Neuronal stem cell (in vitro differentiated cells): ENCODE measurements around the gene KDM4C.

ENCODE experiments used
- DNase-seq: peaks from one replicate; pipeline ENCODE4 v3.0.0-alpha.2; 2013; ENCODE audit warnings: low spot score
- H2AFZ ChIP-seq: one replicate; pipeline ENCODE4 v1.6.1; 2013; ENCODE audit warnings: mild to moderate bottlenecking, low read length, inconsistent platforms
- H2AK5ac ChIP-seq: 2 replicates; pipeline ENCODE4 v1.6.1; 2013; ENCODE audit warnings: low read depth, mild to moderate bottlenecking, inconsistent platforms, low read length, moderate library complexity, mixed read lengths
- H2BK120ac ChIP-seq: 2 replicates; pipeline ENCODE4 v1.6.1; 2013; ENCODE audit warnings: low read depth, mild to moderate bottlenecking, inconsistent platforms, low read length, moderate library complexity, mixed read lengths
- H2BK12ac ChIP-seq: one replicate; pipeline ENCODE4 v1.6.1; 2013; ENCODE audit warnings: low read length, inconsistent platforms
- H2BK15ac ChIP-seq: 2 replicates; pipeline ENCODE4 v1.6.1; 2013; ENCODE audit warnings: mild to moderate bottlenecking, low read length, inconsistent platforms, mixed read lengths
- H2BK5ac ChIP-seq: one replicate; pipeline ENCODE4 v1.6.1; 2013; ENCODE audit warnings: inconsistent platforms, mild to moderate bottlenecking, low read length, moderate library complexity
- H3K14ac ChIP-seq: one replicate; pipeline ENCODE4 v1.6.1; 2013; ENCODE audit warnings: low read length, inconsistent platforms
- H3K18ac ChIP-seq: 2 replicates; pipeline ENCODE4 v1.6.1; 2013; ENCODE audit warnings: low read length, inconsistent platforms
- H3K23ac ChIP-seq: 2 replicates; pipeline ENCODE4 v1.6.1; 2013; ENCODE audit warnings: low read depth, mild to moderate bottlenecking, mixed read lengths, low read length, inconsistent platforms; ENCODE audit not compliant: poor library complexity
- H3K27ac ChIP-seq: replicated peaks from 3 replicates; pipeline ENCODE4 v1.5.1; 2013; ENCODE audit warnings: low read length, inconsistent platforms
- H3K27me3 ChIP-seq, 3 experiments: 2 replicates each; pipeline ENCODE4 v1.6.1; 2013; ENCODE audit warnings: low read length in 3 of 3, mild to moderate bottlenecking in 2 of 3, inconsistent platforms in 1 of 3, low read depth in 1 of 3, mixed read lengths in 1 of 3, moderate library complexity in 1 of 3; ENCODE audit not compliant: control insufficient read depth in 3 of 3, insufficient read depth in 3 of 3
- H3K36me3 ChIP-seq, 2 donors: replicated peaks in 1 of 2; 2 replicates each; pipeline ENCODE4 v1.6.1; 2013; ENCODE audit warnings: low read length in 2 of 2; ENCODE audit not compliant: control insufficient read depth in 2 of 2, insufficient read depth in 2 of 2
- H3K4ac ChIP-seq: 2 replicates; pipeline ENCODE4 v1.6.1; 2013; ENCODE audit warnings: inconsistent platforms, mild to moderate bottlenecking, low read length, moderate library complexity
- H3K4me1 ChIP-seq, 2 donors: 1 replicate in 1 of 2; 2 replicates in 1 of 2; pipeline ENCODE4 v1.6.1; 2013; ENCODE audit warnings: low read length in 2 of 2, low read depth in 1 of 2; ENCODE audit not compliant: control insufficient read depth in 2 of 2, insufficient read depth in 1 of 2
- H3K4me2 ChIP-seq: one replicate; pipeline ENCODE4 v1.6.1; 2013; ENCODE audit warnings: mild to moderate bottlenecking, low read length, inconsistent platforms; ENCODE audit not compliant: insufficient read depth, poor library complexity, severe bottlenecking
- H3K4me3 ChIP-seq, 2 donors: 2 replicates each; pipeline ENCODE4 v1.5.1; 2013; ENCODE audit warnings: low read length in 2 of 2, mild to moderate bottlenecking in 2 of 2, inconsistent platforms in 1 of 2, moderate library complexity in 1 of 2
- H3K79me1 ChIP-seq: one replicate; pipeline ENCODE4 v1.6.1; 2013; ENCODE audit warnings: low read depth, mild to moderate bottlenecking, inconsistent platforms, low read length, moderate library complexity
- H3K9ac ChIP-seq: one replicate; pipeline ENCODE4 v1.6.1; 2013; ENCODE audit warnings: mild to moderate bottlenecking, low read depth, low read length, inconsistent platforms; ENCODE audit not compliant: poor library complexity
- H3K9me3 ChIP-seq, 2 donors: replicated peaks in 1 of 2; 2 replicates each; pipeline versions ENCODE3 to v1.6.1; 2013; ENCODE audit warnings: low read length in 2 of 2, mild to moderate bottlenecking in 2 of 2, inconsistent platforms in 1 of 2, low read depth in 1 of 2, mixed read lengths in 1 of 2, moderate library complexity in 1 of 2; ENCODE audit not compliant: control insufficient read depth in 2 of 2, insufficient read depth in 1 of 2
- H4K8ac ChIP-seq: one replicate; pipeline ENCODE4 v1.6.1; 2013; ENCODE audit warnings: low read depth, mild to moderate bottlenecking, inconsistent platforms, low read length, moderate library complexity
- H4K91ac ChIP-seq: one replicate; pipeline ENCODE4 v1.6.1; 2013; ENCODE audit warnings: low read length, low read depth, mild to moderate bottlenecking, inconsistent platforms; ENCODE audit not compliant: poor library complexity
- WGBS, 2 donors: extraction: QIAGEN DNeasy Blood & Tissue Kit; methylation state at CpG; one replicate each; pipeline ENCODE4 v1.1.7; 2013; ENCODE audit warnings: missing lambda C conversion rate in 2 of 2, mixed read lengths in 1 of 2; ENCODE audit not compliant: insufficient read length in 2 of 2, insufficient replicate concordance in 1 of 2; ENCODE audit errors: extremely low coverage in 2 of 2; 5-methylcytosine and 5-hydroxymethylcytosine counted together

The KDM4C gene

GRCh38 chr9:6968271-6968670 is 210.5 kb downstream of the KDM4C start:
- no peak overlapping the region for H2BK15ac ChIP-seq
- no peak overlapping the region for H4K91ac ChIP-seq
- H2BK5ac ChIP-seq = no peak overlapping the region
- DNase-seq = no peak
- H3K9ac ChIP-seq = no peak overlapping the region
- H3K18ac ChIP-seq = no peak overlapping the region
- no peak overlapping the region for H2BK120ac ChIP-seq
- H3K79me1 ChIP-seq = no peaks in the 10 kb centered on the region
- no peak overlapping the region for H2BK12ac ChIP-seq
- no peak overlapping the region for H2AK5ac ChIP-seq
- no peak overlapping the region for H3K23ac ChIP-seq
- no peak overlapping the region for H3K4me2 ChIP-seq
- no peak overlapping the region for H3K4me3 ChIP-seq
- no peak overlapping the region for H3K4ac ChIP-seq
- no peaks in the 10 kb centered on the region for H3K4me1 ChIP-seq
- H3K27ac ChIP-seq = no peak overlapping the region
- H3K9me3 ChIP-seq = no peaks in the 10 kb centered on the region
- no CpG with 5 or more reads among the region's 3 CpGs for WGBS, 2 donors
- no peaks in the 10 kb centered on the region for H3K36me3 ChIP-seq
- H4K8ac ChIP-seq = no peak overlapping the region
- no peak overlapping the region for H3K14ac ChIP-seq
- H2AFZ ChIP-seq = no peak overlapping the region
- no peaks in the 10 kb centered on the region for H3K27me3 ChIP-seq

GRCh38 chr9:6969805-6970204 is 212.0 kb downstream of the KDM4C start:
- H3K36me3 ChIP-seq = no peaks in the 10 kb centered on the region
- no peak overlapping the region for H3K27ac ChIP-seq
- no peak overlapping the region for H3K4ac ChIP-seq
- no peak overlapping the region for H3K23ac ChIP-seq
- H3K9me3 ChIP-seq = no peaks in the 10 kb centered on the region
- H2BK5ac ChIP-seq = no peak overlapping the region
- no peak overlapping the region for H2BK12ac ChIP-seq
- no peak overlapping the region for H2AFZ ChIP-seq
- H2BK120ac ChIP-seq = no peak overlapping the region
- H3K18ac ChIP-seq = no peak overlapping the region
- H3K4me3 ChIP-seq = no peak overlapping the region
- no CpG with 5 or more reads among the region's 3 CpGs for WGBS, 2 donors
- H3K9ac ChIP-seq = no peak overlapping the region
- no peak overlapping the region for H3K4me2 ChIP-seq
- H3K27me3 ChIP-seq = no peaks in the 10 kb centered on the region
- H3K14ac ChIP-seq = no peak overlapping the region
- H2BK15ac ChIP-seq = no peak overlapping the region
- no peak overlapping the region for H2AK5ac ChIP-seq
- no peaks in the 10 kb centered on the region for H3K79me1 ChIP-seq
- H3K4me1 ChIP-seq = no peaks in the 10 kb centered on the region
- no peak for DNase-seq
- H4K91ac ChIP-seq = no peak overlapping the region
- no peak overlapping the region for H4K8ac ChIP-seq

DNA sequence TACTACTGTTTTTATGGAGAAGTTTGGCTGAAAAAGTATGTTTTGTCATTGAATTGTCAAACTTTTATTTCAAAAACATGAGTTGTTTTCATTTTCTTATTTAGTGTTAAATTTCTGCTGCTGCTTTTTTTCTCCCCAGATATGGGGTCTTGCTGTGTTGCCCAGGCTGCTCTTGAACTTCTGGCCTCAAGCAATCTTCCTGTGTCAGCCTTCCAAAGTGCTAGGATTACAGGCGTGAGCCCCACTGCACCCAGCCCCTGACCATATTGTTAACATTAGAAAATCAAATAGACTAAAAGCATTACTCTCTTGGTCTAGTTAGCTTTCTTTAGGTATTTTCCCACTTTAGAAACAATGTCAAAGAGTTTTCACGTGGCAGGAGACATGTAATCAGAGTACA is 215.3 kb downstream of the KDM4C start:
- H3K9me3 ChIP-seq = no peaks in the 10 kb centered on the region
- H3K14ac ChIP-seq = no peak overlapping the region
- no peaks in the 10 kb centered on the region for H3K27me3 ChIP-seq
- no peak overlapping the region for H2AK5ac ChIP-seq
- no peak overlapping the region for H4K8ac ChIP-seq
- no CpG with 5 or more reads among the region's 2 CpGs for WGBS, 2 donors
- H2BK15ac ChIP-seq = no peak overlapping the region
- H3K79me1 ChIP-seq = no peaks in the 10 kb centered on the region
- no peak overlapping the region for H3K23ac ChIP-seq
- no peak overlapping the region for H2BK12ac ChIP-seq
- H3K4ac ChIP-seq = no peak overlapping the region
- no peak overlapping the region for H3K4me2 ChIP-seq
- no peaks in the 10 kb centered on the region for H3K36me3 ChIP-seq
- no peak overlapping the region for H3K27ac ChIP-seq
- H3K4me3 ChIP-seq = no peak overlapping the region
- H2BK5ac ChIP-seq = no peak overlapping the region
- H3K9ac ChIP-seq = no peak overlapping the region
- no peaks in the 10 kb centered on the region for H3K4me1 ChIP-seq
- no peak overlapping the region for H4K91ac ChIP-seq
- no peak overlapping the region for H2AFZ ChIP-seq
- DNase-seq = no peak
- no peak overlapping the region for H2BK120ac ChIP-seq
- no peak overlapping the region for H3K18ac ChIP-seq

GRCh38 chr9:6973762-6974161 is 216.0 kb downstream of the KDM4C start:
- Histone ChIP-seq H3K79me1 (no peaks in the 10 kb centered on the region), H3K4ac (no peak overlapping the region), H3K36me3 (no peaks in the 10 kb centered on the region), H2BK12ac (no peak overlapping the region), H2AK5ac (no peak overlapping the region), H4K91ac (no peak overlapping the region), H2BK120ac (no peak overlapping the region), H2BK5ac (no peak overlapping the region), H2BK15ac (no peak overlapping the region), H3K4me3 (no peak overlapping the region), H3K27ac (no peak overlapping the region), H3K27me3 (no peaks in the 10 kb centered on the region), H2AFZ (no peak overlapping the region), H4K8ac (no peak overlapping the region), H3K23ac (no peak overlapping the region), H3K14ac (no peak overlapping the region), H3K18ac (no peak overlapping the region), H3K9me3 (no peaks in the 10 kb centered on the region), H3K9ac (no peak overlapping the region), H3K4me2 (no peak overlapping the region), H3K4me1 (no peaks in the 10 kb centered on the region)
- WGBS, 2 donors = no CpG with 5 or more reads among the region's 2 CpGs
- DNase-seq = no peak
